ENCODE results near the gene SHISA7. TPM values are rescaled to one million over a fixed set of nuclear protein-coding genes. Genes with fewer than 3 reads are reported as not detected.

Gene SHISA7
- total RNA-seq, 1 experiment from 2014 or later: not detected

DNA sequence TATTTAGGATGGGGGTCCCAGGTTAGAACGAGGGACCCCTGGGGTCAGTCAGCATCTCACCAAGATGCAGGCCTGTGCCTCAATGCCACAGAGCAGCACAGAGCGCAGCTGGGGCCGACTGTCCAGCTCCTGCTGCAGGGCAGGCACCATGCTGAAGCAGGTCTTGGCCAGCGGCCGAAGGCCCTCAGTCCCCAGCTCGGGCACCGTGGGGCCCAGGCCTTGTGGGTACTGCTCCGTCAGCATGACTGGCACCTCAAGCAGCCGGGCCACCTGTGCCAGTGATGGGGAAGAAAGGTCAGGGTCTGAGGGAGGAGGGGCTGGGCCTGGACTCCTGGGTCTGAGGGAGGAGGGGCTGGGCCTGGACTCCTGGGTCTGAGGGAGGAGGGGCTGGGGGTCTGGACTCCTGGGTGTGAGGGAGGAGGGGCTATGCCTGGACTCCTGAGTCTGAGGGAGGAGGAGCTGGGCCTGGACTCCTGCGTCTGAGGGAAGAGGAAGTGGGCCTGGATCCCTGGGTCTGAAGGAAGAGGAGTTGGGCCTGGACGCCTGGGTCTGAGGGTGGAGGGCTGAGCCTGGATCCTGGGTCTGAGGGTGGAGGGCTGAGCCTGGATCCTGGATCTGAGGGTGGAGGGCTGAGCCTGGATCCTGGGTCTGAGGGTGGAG, 12.6 kb upstream of the SHISA7 start:
- no peaks in the 10 kb centered on the region for H3F3A ChIP-seq (ENCODE audit: low read length, unreplicated experiment)
- no TSS peak for BruUV-seq (replicated peaks)
- H3K9me3 ChIP-seq (ENCODE audit: low read length): no peaks in the 10 kb centered on the region
- CTCF ChIA-PET: no interaction called here
- H4K20me1 ChIP-seq (ENCODE audit: low read length): peaks cover 5% of the 10 kb centered on the region; the same call in 1 of the 2 replicates
- TF ChIP-seq EZH2 (IDR thresholded peaks at IDR 0.05; ENCODE audit: low read length, unreplicated experiment): no peak
- POLR2A ChIA-PET (ENCODE audit: unreplicated experiment): no interaction called here
- no peak overlapping the region for H3K4me3 ChIP-seq (ENCODE audit: low read length)
- DNase-seq (no peak), ATAC-seq (no peak)
- H3K9ac ChIP-seq (ENCODE audit: low read length): no peak overlapping the region
- no peak overlapping the region for H2AFZ ChIP-seq (ENCODE audit: low read length)
- H3K4me1 ChIP-seq (ENCODE audit: insufficient read depth, low read length): peaks cover 5% of the 10 kb centered on the region
- H3K4me2 ChIP-seq (ENCODE audit: low read length): no peak overlapping the region
- peaks cover 20% of the 10 kb centered on the region for H3K79me2 ChIP-seq (ENCODE audit: low read length)
- intact Hi-C loops (cut with micrococcal nuclease): no loop called here
- no peaks in the 10 kb centered on the region for H3K9me2 ChIP-seq (replicated peaks; ENCODE audit: low read length)
- H3K27ac ChIP-seq (ENCODE audit: low read length): no peak overlapping the region
- H3K27me3 ChIP-seq (ENCODE audit: low read length): peaks cover 13% of the 10 kb centered on the region
- peaks cover 12% of the 10 kb centered on the region; the same call in 1 of the 2 replicates for H3K36me3 ChIP-seq (ENCODE audit: low read depth, low read length)

DNA sequence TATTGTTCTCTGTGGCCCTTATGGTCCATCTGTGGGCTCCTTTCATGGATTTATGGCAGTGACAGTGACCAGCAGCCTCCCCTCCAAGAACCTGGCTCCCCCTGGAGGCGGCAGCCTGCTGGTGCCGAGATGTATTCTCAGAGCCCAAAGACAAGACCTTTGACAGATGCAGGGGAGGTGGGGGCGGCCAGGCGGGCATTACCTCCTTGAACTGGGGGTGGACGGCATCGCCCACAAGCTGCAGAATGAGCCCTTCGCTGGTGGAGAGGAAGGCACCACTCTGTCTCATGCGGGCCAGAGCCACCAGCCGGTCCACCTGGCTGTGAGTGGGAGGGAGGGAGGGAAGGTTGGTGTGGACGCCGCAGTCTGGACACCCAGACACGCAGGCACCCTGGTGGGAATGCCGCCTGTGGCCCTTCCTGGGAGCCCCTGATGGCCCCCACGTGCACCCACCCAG, 11.7 kb upstream of the SHISA7 start:
- intact Hi-C loops (cut with micrococcal nuclease): no loop called here
- no peaks in the 10 kb centered on the region for H4K20me1 ChIP-seq (ENCODE audit: low read length)
- peak; percentile 68 for DNase-seq
- peak; percentile 53 for ATAC-seq
- no peak for TF ChIP-seq EZH2phosphoT487 (IDR thresholded peaks at IDR 0.05; ENCODE audit: borderline replicate concordance, low read length)
- TF ChIP-seq, protein P1, sequence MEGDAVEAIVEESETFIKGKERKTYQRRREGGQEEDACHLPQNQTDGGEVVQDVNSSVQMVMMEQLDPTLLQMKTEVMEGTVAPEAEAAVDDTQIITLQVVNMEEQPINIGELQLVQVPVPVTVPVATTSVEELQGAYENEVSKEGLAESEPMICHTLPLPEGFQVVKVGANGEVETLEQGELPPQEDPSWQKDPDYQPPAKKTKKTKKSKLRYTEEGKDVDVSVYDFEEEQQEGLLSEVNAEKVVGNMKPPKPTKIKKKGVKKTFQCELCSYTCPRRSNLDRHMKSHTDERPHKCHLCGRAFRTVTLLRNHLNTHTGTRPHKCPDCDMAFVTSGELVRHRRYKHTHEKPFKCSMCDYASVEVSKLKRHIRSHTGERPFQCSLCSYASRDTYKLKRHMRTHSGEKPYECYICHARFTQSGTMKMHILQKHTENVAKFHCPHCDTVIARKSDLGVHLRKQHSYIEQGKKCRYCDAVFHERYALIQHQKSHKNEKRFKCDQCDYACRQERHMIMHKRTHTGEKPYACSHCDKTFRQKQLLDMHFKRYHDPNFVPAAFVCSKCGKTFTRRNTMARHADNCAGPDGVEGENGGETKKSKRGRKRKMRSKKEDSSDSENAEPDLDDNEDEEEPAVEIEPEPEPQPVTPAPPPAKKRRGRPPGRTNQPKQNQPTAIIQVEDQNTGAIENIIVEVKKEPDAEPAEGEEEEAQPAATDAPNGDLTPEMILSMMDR (conservative IDR thresholded peaks at IDR 0.05; ENCODE audit: low read depth, low read length): peak; percentile 88
- ChIA-PET POLR2A (ENCODE audit: unreplicated experiment) (no interaction called here), CTCF (no interaction called here)
- H3K4me2 ChIP-seq (ENCODE audit: low read length): no peak overlapping the region
- H3K36me3 ChIP-seq (ENCODE audit: low read depth, low read length): peaks cover 12% of the 10 kb centered on the region; the same call in 1 of the 2 replicates
- H3F3A ChIP-seq (ENCODE audit: low read length, unreplicated experiment): no peaks in the 10 kb centered on the region
- peaks cover 17% of the 10 kb centered on the region for H3K27me3 ChIP-seq (ENCODE audit: low read length)
- H3K4me1 ChIP-seq (ENCODE audit: insufficient read depth, low read length): no peaks in the 10 kb centered on the region
- H3K79me2 ChIP-seq (ENCODE audit: low read length): peaks cover 11% of the 10 kb centered on the region
- H3K27ac ChIP-seq (ENCODE audit: low read length): no peak overlapping the region
- H3K9ac ChIP-seq (ENCODE audit: low read length): no peak overlapping the region
- H3K9me3 ChIP-seq (ENCODE audit: low read length): no peaks in the 10 kb centered on the region
- H3K4me3 ChIP-seq (ENCODE audit: low read length): no peak overlapping the region
- no peaks in the 10 kb centered on the region for H3K9me2 ChIP-seq (replicated peaks; ENCODE audit: low read length)
- H2AFZ ChIP-seq (ENCODE audit: low read length): no peak overlapping the region
- no TSS peak for BruUV-seq (replicated peaks)

DNA sequence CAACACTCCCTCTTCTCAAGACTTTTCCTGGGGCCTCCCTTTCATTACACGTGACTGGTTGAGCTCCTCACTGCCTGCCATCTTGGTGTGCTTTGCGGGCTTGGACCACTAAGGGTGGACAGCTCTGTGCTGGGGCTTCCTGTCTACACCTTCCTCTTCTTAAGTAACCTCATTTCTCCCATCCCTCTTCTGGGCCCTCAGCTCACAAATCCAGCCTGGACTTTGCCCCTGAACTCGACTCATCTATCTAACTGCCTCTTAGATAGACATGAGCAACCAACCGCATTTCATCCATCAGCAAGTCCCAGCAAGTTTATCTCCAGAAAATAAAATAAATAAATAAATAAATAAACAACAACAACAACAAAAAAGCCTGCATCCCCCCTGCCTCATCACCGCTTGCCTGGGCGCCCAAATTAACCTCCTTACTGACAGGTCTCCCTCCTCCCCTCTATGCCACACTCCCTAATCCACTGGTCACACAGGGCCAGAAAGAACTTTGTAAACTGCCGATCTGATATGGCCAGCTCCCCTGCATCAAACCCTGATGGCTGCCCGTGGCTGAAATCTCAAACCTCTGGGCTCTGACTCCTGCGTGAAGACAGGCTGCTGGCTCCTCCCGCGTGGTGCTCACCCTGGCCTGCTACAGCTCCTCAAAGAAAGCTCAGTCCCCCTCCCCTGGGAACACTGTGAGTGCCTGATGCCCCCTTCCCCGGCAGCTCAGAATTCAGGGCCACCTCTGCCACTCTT, 10.6 kb upstream of the SHISA7 start:
- Histone ChIP-seq H3K79me2 (ENCODE audit: low read length) (no peaks in the 10 kb centered on the region), H3K9me2 (replicated peaks; ENCODE audit: low read length) (no peaks in the 10 kb centered on the region), H3K9me3 (ENCODE audit: low read length) (no peaks in the 10 kb centered on the region), H3K27ac (ENCODE audit: low read length) (no peak overlapping the region), H3K4me2 (ENCODE audit: low read length) (no peak overlapping the region), H3K4me3 (ENCODE audit: low read length) (no peak overlapping the region), H4K20me1 (ENCODE audit: low read length) (no peaks in the 10 kb centered on the region), H3K27me3 (ENCODE audit: low read length) (peaks cover 17% of the 10 kb centered on the region), H3F3A (ENCODE audit: low read length, unreplicated experiment) (no peaks in the 10 kb centered on the region), H3K36me3 (ENCODE audit: low read depth, low read length) (peaks cover 12% of the 10 kb centered on the region; the same call in 1 of the 2 replicates), H3K4me1 (ENCODE audit: insufficient read depth, low read length) (no peaks in the 10 kb centered on the region), H3K9ac (ENCODE audit: low read length) (no peak overlapping the region), H2AFZ (ENCODE audit: low read length) (no peak overlapping the region)
- ATAC-seq (no peak), DNase-seq (no peak)
- ChIA-PET POLR2A (ENCODE audit: unreplicated experiment) (no interaction called here), CTCF (interaction anchor here (0.5 kb wide), 1 partner anchor 54 kb away, joined by 3 read pairs; no protein-coding TSS in a partner anchor)
- TF ChIP-seq, protein P1 (conservative IDR thresholded peaks at IDR 0.05; ENCODE audit: low read depth, low read length): no peak
- no peak for TF ChIP-seq EZH2 (IDR thresholded peaks at IDR 0.05; ENCODE audit: low read length, unreplicated experiment)
- no peak for TF ChIP-seq EZH2phosphoT487 (IDR thresholded peaks at IDR 0.05; ENCODE audit: borderline replicate concordance, low read length)
- intact Hi-C loops (cut with micrococcal nuclease): no loop called here
- no TSS peak for BruUV-seq (replicated peaks)
